Motor neuron (in vitro differentiated cells): Measurements from ENCODE around the gene MACROD2. TPM values are rescaled to one million over a fixed set of nuclear protein-coding genes. Genes with fewer than 3 reads are reported as not detected.

Experiments
- ATAC-seq, 8 experiments: fragments of 200-7000 bp; cut with Tn5 transposase; replicated peaks in 6 of 8; 2 replicates each; pipeline ENCODE4 v1.8.0; 2021; ENCODE audit warnings: mild to moderate bottlenecking in 8 of 8, moderate library complexity in 8 of 8
- H3K27ac ChIP-seq, 2 donors: fragments of 250-450 bp; sonication (Bioruptor Pico); 2 replicates each; pipeline ENCODE4 v1.9.0; 2021; ENCODE audit warnings: antibody characterized with exemption in 2 of 2, mild to moderate bottlenecking in 2 of 2, moderate library complexity in 1 of 2
- H3K4me1 ChIP-seq, 2 donors: fragments of 250-450 bp; sonication (Bioruptor Pico); replicated peaks in 1 of 2; 2 replicates each; pipeline ENCODE4 v1.6.1; 2021; ENCODE audit warnings: antibody characterized with exemption in 2 of 2, mild to moderate bottlenecking in 2 of 2, moderate library complexity in 1 of 2
- H3K4me3 ChIP-seq, 5 donors: fragments of 250-450 bp; sonication (Bioruptor Pico); 2 replicates each; pipeline ENCODE4 v1.9.0; 2021; ENCODE audit warnings: antibody characterized with exemption in 5 of 5, mild to moderate bottlenecking in 5 of 5, moderate library complexity in 4 of 5
- WGBS, 10 experiments: fragments of 450-650 bp; shearing (Covaris generic); methylation state at CpG; one replicate each; pipeline ENCODE4 v1.0.0; 2022; 5-methylcytosine and 5-hydroxymethylcytosine counted together
- in situ Hi-C, 9 experiments: fragments of 400-800 bp; cut with MboI; loops; one replicate each; pipeline ENCODE4 v1.15.0; 2021; ENCODE audit warnings: low sequenced_read_pairs in 9 of 9, low pct_unique_long_range_greater_than_20kb in 2 of 9; ENCODE audit not compliant: unreplicated experiment in 9 of 9
- total RNA-seq, 8 experiments: library from RNA; unstranded; fragments of 300-600 nt; gene quantifications; 2 replicates each; pipeline versions ENCODE4 v1.2.3 to v1.2.4, GENCODE V29; 2022

MACROD2 gene
- total RNA-seq, 8 experiments from 2014 or later = 4.3 to 24.9 (median 10.4) TPM

DNA sequence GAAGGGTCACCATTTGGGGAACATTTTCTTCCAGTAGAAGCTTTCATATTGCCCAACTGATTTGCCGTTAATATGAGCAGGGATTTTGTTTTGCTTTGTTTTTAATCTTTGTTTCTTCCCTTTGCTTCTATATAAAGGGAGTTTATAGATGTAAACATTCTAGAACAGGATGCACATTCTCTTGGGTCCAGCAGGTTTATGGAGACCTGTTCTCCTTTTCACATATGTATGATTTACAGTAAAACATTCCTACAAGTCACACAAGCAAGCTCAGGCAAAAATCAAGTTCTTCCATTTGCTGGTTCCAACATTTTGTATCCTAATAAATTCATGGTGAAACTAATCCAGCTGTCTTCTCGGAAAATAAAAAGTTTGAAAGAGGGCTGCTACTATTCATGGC is 1424.5 kb downstream of the MACROD2 start:
- Histone ChIP-seq H3K4me1 (peaks cover 4 to 16% of the 10 kb centered on the region in 2 donors), H3K27ac (no peak overlapping the region), H3K4me3 (no peak overlapping the region)
- in situ Hi-C loops = no loop called here
- ATAC-seq = no peak
- WGBS, 10 experiments = 0 to 100% (median 79%) methylated on average over 1 to 2 of the region's 2 CpGs; no CpG with 5 or more reads in 1 of the 10 experiments

- 0 to 100% (median 80%) methylated on average over 1 to 2 of the region's 2 CpGs; no CpG with 5 or more reads in 3 of the 10 experiments for WGBS, 10 experiments
- H3K4me3 ChIP-seq = no peak overlapping the region
- peaks cover 0 to 3% of the 10 kb centered on the region in 2 donors for H3K4me1 ChIP-seq
- in situ Hi-C loops = no loop called here
- no peak overlapping the region for H3K27ac ChIP-seq
- ATAC-seq = no peak
Measured at GRCh38 chr20:15422966-15423365, 1427.7 kb downstream of the MACROD2 start.

GRCh38 chr20:15439551-15439950 is 1444.2 kb downstream of the MACROD2 start:
- no peak for ATAC-seq
- Histone ChIP-seq H3K4me1 (no peaks in the 10 kb centered on the region), H3K4me3 (no peak overlapping the region), H3K27ac (no peak overlapping the region)
- WGBS, 10 experiments = 0 to 43% (median 10%) methylated on average over 1 to 3 of the region's 3 CpGs; no CpG with 5 or more reads in 4 of the 10 experiments
- in situ Hi-C loops = no loop called here

DNA sequence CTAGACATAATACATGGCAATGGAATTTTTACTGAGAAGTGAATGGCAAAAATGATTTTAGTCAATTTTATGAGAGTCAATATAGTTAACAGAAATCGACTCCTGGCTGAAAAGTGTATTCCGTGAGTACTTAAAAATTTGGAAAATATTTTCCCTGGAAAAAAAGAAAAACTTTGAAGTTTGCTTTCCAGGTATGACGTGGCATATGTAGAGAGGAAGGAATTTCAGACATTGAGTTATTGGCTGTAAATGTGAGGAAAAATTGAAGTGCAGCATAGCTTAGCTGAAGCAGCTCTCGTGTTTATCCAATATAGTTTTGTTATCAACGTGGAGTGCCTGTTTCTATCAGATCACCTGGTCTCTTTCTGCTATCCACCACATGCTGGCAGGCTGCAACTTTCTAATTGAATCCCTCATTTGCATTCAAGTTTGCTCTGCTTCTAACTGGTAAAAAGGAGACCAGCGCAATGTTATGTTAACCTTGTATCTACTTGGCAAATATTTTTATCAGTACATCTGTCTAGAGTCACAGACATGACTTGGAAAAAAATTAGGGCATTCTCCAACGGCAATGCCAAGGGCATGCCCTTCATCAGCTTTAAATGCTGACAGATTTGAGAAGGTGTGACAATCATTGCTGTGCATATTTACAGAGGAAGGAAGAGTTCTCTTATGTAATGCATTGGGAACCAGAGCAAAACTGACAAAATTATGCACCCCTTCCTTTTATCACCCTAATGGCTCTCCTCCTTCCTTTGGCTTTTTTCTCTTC is 1444.9 kb downstream of the MACROD2 start:
- 19 to 84% (median 50%) methylated on average over 2 to 7 of the region's 7 CpGs for WGBS, 10 experiments
- ATAC-seq = no peak
- in situ Hi-C loops = no loop called here
- Histone ChIP-seq H3K27ac (no peak overlapping the region), H3K4me3 (no peak overlapping the region), H3K4me1 (no peaks in the 10 kb centered on the region)

DNA sequence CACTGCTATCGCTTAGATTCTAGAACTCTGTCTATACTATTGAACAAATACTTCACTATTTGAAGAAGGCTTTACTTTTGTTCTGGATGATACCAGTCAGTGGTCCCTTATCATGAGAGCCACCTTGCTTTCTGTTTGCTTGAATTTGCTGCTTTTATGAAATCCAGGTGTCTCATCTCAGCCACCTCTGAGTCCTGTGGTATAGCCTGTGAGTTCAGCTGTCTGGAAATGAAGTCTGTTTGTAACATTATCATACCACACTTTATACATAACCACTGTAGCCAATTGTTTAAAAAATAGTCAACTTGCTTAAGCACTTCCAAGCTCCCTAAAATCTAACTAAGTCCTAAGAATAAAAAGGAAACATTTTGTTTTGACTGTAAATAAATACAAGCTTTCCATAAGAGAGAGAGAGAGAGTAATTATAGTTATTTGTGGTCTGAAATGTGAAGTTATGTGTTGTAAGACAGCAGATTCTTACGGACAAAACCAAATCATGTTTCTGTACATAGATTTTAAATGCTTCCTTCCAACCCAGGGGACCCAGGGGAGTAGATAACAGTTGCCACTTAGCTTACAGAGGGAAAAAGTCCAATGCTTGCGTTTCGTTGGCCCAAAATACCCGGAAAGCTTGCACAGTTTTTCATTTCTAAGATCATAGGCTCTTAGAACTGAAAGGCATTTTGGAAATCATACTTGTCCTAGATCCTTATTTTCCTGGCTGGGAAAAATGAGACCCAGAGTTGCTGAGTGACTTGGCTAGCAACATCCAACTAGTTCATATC is 1449.9 kb downstream of the MACROD2 start:
- in situ Hi-C loops = no loop called here
- 21 to 100% (median 93%) methylated on average over 2 to 5 of the region's 5 CpGs; no CpG with 5 or more reads in 1 of the 10 experiments for WGBS, 10 experiments
- H3K4me1 ChIP-seq = peaks cover 0 to 7% of the 10 kb centered on the region in 2 donors
- H3K27ac ChIP-seq = no peak overlapping the region
- no peak overlapping the region for H3K4me3 ChIP-seq
- ATAC-seq = no peak

DNA sequence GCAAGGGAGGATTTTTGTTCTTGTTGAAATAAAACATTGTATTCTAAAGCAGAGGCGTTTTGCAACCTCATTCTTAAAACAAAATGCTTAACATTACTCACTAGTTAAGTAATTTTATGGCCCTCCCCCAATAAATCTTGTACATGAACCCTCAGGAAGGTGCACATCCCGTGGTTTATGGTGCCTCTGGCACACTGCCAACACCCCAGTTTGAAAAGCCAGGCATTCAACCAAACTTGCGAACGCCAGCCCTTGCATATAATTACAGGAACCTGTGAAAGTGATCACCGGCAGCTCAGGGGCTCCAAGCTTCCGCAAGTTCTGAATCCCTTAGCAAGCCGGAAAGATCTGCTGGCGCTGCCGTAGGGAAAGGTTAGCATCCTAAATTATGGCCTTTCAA is 1451.1 kb downstream of the MACROD2 start:
- in situ Hi-C loops = no loop called here
- H3K4me1 ChIP-seq = peaks cover 0 to 7% of the 10 kb centered on the region in 2 donors
- H3K27ac ChIP-seq = no peak overlapping the region
- no peak overlapping the region for H3K4me3 ChIP-seq
- peak in 3 of 8 experiments; percentile 11 to 47 (median 18) for ATAC-seq
- 0 to 100% (median 45%) methylated on average over 1 to 6 of the region's 9 CpGs; no CpG with 5 or more reads in 3 of the 10 experiments for WGBS, 10 experiments

- no peak for ATAC-seq
- H3K27ac ChIP-seq = no peak overlapping the region
- WGBS, 10 experiments = 40 to 100% (median 62%) methylated on average over 1 to 2 of the region's 2 CpGs; no CpG with 5 or more reads in 5 of the 10 experiments
- no peak overlapping the region for H3K4me3 ChIP-seq
- in situ Hi-C loops = no loop called here
- H3K4me1 ChIP-seq = peaks cover 0 to 7% of the 10 kb centered on the region in 2 donors
Measured at GRCh38 chr20:15447549-15447948, 1452.2 kb downstream of the MACROD2 start.

GRCh38 chr20:15449061-15449460 is 1453.7 kb downstream of the MACROD2 start:
- 28 to 100% (median 95%) methylated on average over 2 to 4 of the region's 4 CpGs; no CpG with 5 or more reads in 1 of the 10 experiments for WGBS, 10 experiments
- H3K4me1 ChIP-seq = peaks cover 0 to 7% of the 10 kb centered on the region in 2 donors
- no peak for ATAC-seq
- H3K4me3 ChIP-seq = no peak overlapping the region
- H3K27ac ChIP-seq = no peak overlapping the region
- in situ Hi-C loops = no loop called here

DNA sequence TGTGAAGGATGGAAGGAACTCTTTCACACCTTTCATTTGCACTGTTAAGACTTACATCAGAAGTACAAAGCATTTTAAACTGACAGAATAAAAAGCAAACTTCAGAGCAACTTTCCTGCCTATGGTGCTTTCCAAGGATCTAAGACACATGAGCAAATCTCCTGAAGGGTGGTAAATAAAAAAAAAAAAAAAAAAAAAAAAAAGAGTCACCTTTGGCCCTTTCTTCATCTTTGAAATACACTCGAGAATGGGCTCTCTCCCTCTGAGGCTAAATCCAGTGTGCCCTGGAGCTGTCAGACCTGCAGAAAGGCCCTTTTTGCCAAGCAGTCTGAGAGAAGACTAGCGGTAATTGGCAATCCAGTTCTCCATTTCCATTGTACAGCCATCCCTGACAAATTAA is 1455.9 kb downstream of the MACROD2 start:
- ATAC-seq = no peak
- Histone ChIP-seq H3K4me3 (no peak overlapping the region), H3K27ac (no peak overlapping the region), H3K4me1 (peaks cover 0 to 7% of the 10 kb centered on the region in 2 donors)
- WGBS, 10 experiments = 20 to 90% (median 40%) methylated on average over 1 to 2 of the region's 2 CpGs; no CpG with 5 or more reads in 2 of the 10 experiments
- in situ Hi-C loops = no loop called here

DNA sequence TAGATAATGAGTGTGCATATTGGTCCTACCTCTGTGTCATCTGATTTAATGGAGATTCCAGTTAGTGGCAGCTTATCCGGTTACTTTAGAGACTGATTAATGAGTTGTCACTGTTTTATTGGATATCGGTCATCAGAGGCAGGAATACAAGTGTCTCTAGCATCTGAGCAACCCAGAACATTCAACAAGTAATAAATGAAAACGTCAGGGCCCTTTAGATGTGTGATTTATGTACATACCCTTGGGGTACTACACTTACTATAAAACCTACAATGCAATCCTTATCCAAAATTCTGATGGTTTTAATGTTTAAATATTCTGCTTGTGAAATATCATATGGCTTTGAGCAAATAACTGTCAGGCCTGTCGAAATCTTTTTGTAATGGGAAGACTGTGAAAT is 1460.0 kb downstream of the MACROD2 start:
- WGBS, 10 experiments = 6 to 100% (median 58%) methylated on average over 1 to 4 of the region's 4 CpGs; no CpG with 5 or more reads in 1 of the 10 experiments
- H3K4me1 ChIP-seq = no peaks in the 10 kb centered on the region
- H3K27ac ChIP-seq = no peak overlapping the region
- ATAC-seq = peak in 2 of 8 experiments; percentile 63 to 75
- H3K4me3 ChIP-seq = no peak overlapping the region
- in situ Hi-C loops = no loop called here

DNA sequence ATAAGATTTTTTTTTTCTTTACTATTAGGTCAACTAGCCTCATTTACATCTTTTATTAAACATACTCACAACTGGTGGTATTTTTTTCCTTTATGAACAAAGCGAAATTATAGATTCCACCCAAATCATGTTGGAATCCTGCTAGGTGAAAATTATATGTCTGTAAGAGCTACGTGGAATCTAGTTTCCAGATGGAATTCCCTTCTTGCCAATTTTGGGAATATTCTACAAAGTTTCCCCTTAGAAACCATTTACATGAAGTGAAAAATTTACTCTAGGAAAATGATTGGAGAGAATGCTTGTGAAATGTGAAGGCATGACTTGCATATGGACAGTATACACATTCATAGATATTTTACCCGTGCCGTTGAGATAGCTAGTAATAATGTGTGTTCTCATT is 1466.6 kb downstream of the MACROD2 start:
- Histone ChIP-seq H3K4me1 (no peaks in the 10 kb centered on the region), H3K27ac (no peak overlapping the region), H3K4me3 (no peak overlapping the region)
- WGBS, 10 experiments = 26 to 100% (median 90%) methylated on average over 2 to 4 of the region's 4 CpGs; no CpG with 5 or more reads in 2 of the 10 experiments
- ATAC-seq = no peak
- in situ Hi-C loops = no loop called here

GRCh38 chr20:15475483-15475882 is 1480.2 kb downstream of the MACROD2 start:
- in situ Hi-C loops = no loop called here
- H3K4me1 ChIP-seq = peaks cover 9 to 10% of the 10 kb centered on the region in 2 donors
- ATAC-seq = peak; percentile 71 to 100 (median 100)

GRCh38 chr20:15476186-15476585 is 1480.9 kb downstream of the MACROD2 start:
- no peak overlapping the region for H3K27ac ChIP-seq
- 38 to 100% (median 94%) methylated on average over 1 to 2 of the region's 2 CpGs; no CpG with 5 or more reads in 3 of the 10 experiments for WGBS, 10 experiments
- H3K4me1 ChIP-seq = peaks cover 9 to 10% of the 10 kb centered on the region in 2 donors
- ATAC-seq = peak in 1 of 8 experiments; percentile 23
- in situ Hi-C loops = no loop called here
- no peak overlapping the region for H3K4me3 ChIP-seq

More at GRCh38 chr20:15475483-15475882, 1480.2 kb downstream of the MACROD2 start:
- 0 to 21% (median 10%) methylated on average over 1 to 5 of the region's 5 CpGs; no CpG with 5 or more reads in 6 of the 10 experiments for WGBS, 10 experiments
- Histone ChIP-seq H3K27ac (no peak overlapping the region), H3K4me3 (no peak overlapping the region)
